GM12878 (cell line): ENCODE measurements around the gene RCOR1. TPM values are rescaled to one million over a fixed set of nuclear protein-coding genes. Genes with fewer than 3 reads are reported as not detected.

Experiments
- ASH2L ChIP-seq: fragments of 300-600, 200-600 bp; sonication (generic); IDR thresholded peaks from 2 replicates; pipeline ENCODE4 v1.6.1; 2017; ENCODE audit warnings: low read depth, mild to moderate bottlenecking, borderline replicate concordance
- ATF2 ChIP-seq: IDR thresholded peaks from 2 replicates; pipeline ENCODE4 v1.6.1; 2012; ENCODE audit warnings: low read length, inconsistent platforms
- ATF3 ChIP-seq: IDR thresholded peaks from 2 replicates; pipeline ENCODE4 v1.6.1; 2011; ENCODE audit warnings: low read depth, mild to moderate bottlenecking, low read length, moderate library complexity, borderline replicate concordance; ENCODE audit errors: extremely low read depth
- BCL11A ChIP-seq: IDR thresholded peaks from 2 replicates; pipeline ENCODE4 v1.6.1; 2011; ENCODE audit warnings: low read depth, low read length
- CBX3 ChIP-seq: fragments of 200-600 bp; sonication (generic); IDR thresholded peaks from 2 replicates; pipeline ENCODE4 v1.6.1; 2016; ENCODE audit warnings: low read depth, borderline replicate concordance
- CHD4 ChIP-seq: fragments of 200-600 bp; sonication (generic); IDR thresholded peaks from 2 replicates; pipeline ENCODE4 v1.6.1; 2016; ENCODE audit warnings: mild to moderate bottlenecking
- CREB1 ChIP-seq: IDR thresholded peaks from 2 replicates; pipeline ENCODE4 v1.6.1; 2012; ENCODE audit warnings: low read depth, mild to moderate bottlenecking, inconsistent platforms
- E2F8 ChIP-seq: fragments of 450-650 bp; IDR thresholded peaks from 2 replicates; pipeline ENCODE4 v1.6.1; 2018; ENCODE audit warnings: mild to moderate bottlenecking, low read depth, moderate library complexity; ENCODE audit not compliant: partially characterized antibody
- EED ChIP-seq: sonication (generic); IDR thresholded peaks from 2 replicates; pipeline ENCODE4 v1.6.1; 2016; ENCODE audit warnings: antibody characterized with exemption, low read depth
- ESRRA ChIP-seq: IDR thresholded peaks from 2 replicates; pipeline ENCODE4 v1.6.1; 2012; ENCODE audit warnings: mild to moderate bottlenecking, low read length, improper control_type of control experiment
- GATAD2B ChIP-seq: fragments of 450-650 bp; conservative IDR thresholded peaks from 2 replicates; pipeline ENCODE4 v1.6.1; 2017; ENCODE audit warnings: low read depth, mild to moderate bottlenecking, moderate library complexity
- HDGF ChIP-seq: fragments of 450-650 bp; IDR thresholded peaks from 2 replicates; pipeline ENCODE4 v1.6.1; 2016; ENCODE audit warnings: antibody characterized with exemption
- KDM1A ChIP-seq: fragments of 200-600 bp; sonication (generic); IDR thresholded peaks from 2 replicates; pipeline ENCODE4 v1.6.1; 2016; ENCODE audit warnings: borderline replicate concordance
- MYC ChIP-seq: IDR thresholded peaks from 2 replicates; pipeline ENCODE4 v1.6.1; 2011; ENCODE audit warnings: mild to moderate bottlenecking, low read length, moderate library complexity, inconsistent platforms; ENCODE audit not compliant: insufficient read depth, insufficient replicate concordance, insufficient read length, severe bottlenecking
- NFYA ChIP-seq: IDR thresholded peaks from 2 replicates; pipeline ENCODE4 v1.6.1; 2011; ENCODE audit warnings: low read depth, mild to moderate bottlenecking, low read length, improper control_type of control experiment, borderline replicate concordance
- NFYB ChIP-seq: IDR thresholded peaks from 2 replicates; pipeline ENCODE4 v1.6.1; 2011; ENCODE audit warnings: low read depth, mild to moderate bottlenecking, low read length, improper control_type of control experiment, moderate library complexity; ENCODE audit not compliant: insufficient read depth
- NR2C2 ChIP-seq: IDR thresholded peaks from 2 replicates; pipeline ENCODE4 v1.6.1; 2011; ENCODE audit warnings: borderline replicate concordance, low read depth; ENCODE audit not compliant: control insufficient read depth, insufficient read length
- PKNOX1 ChIP-seq: fragments of 450-650 bp; IDR thresholded peaks from 2 replicates; pipeline ENCODE4 v1.6.1; 2016; ENCODE audit warnings: mild to moderate bottlenecking
- RAD21 ChIP-seq: IDR thresholded peaks from 2 replicates; pipeline ENCODE4 v1.6.1; 2011; ENCODE audit warnings: mild to moderate bottlenecking, low read depth, low read length, moderate library complexity; ENCODE audit not compliant: insufficient read depth
- RCOR1 ChIP-seq: conservative IDR thresholded peaks from 2 replicates; pipeline ENCODE4 v1.6.1; 2012; ENCODE audit warnings: low read depth, low read length, improper control_type of control experiment
- SIN3A ChIP-seq: IDR thresholded peaks from 2 replicates; pipeline ENCODE4 v1.6.1; 2012; ENCODE audit warnings: low read depth, low read length, improper control_type of control experiment
- SKIL ChIP-seq: fragments of 450-650 bp; IDR thresholded peaks from 2 replicates; pipeline ENCODE4 v1.6.1; 2017; ENCODE audit warnings: mild to moderate bottlenecking, low read depth, inconsistent platforms; ENCODE audit not compliant: poor library complexity, severe bottlenecking
- TCF3 ChIP-seq: IDR thresholded peaks from 2 replicates; pipeline ENCODE4 v1.6.1; 2012; ENCODE audit warnings: low read depth, mild to moderate bottlenecking, low read length, borderline replicate concordance; ENCODE audit not compliant: insufficient read depth
- YY1 ChIP-seq: IDR thresholded peaks from 2 replicates; pipeline ENCODE4 v1.6.1; 2011; ENCODE audit warnings: low read depth, mild to moderate bottlenecking, low read length
- polyA plus RNA-seq, 11 experiments: library from polyadenylated mRNA; depleted of rRNA in 4 of 11; unstranded in 6 of 11; stranded (reverse) in 5 of 11; fragments of >200 nt; fragmentation: Nextera tagmentation in 4 of 11; fragmentation: Illumina TruSeq in 1 of 11; extraction: Ambion mirVana in 4 of 11; extraction: Trizol in 1 of 11; gene quantifications; 1 replicate in 1 of 11; 2 replicates in 10 of 11; pipeline versions ENCODE4 v1.2.1 to v1.2.3, GENCODE V29; 2011 to 2016; ENCODE audit warnings: inconsistent platforms in 2 of 11, missing spikeins in 2 of 11, low read depth in 1 of 11
- total RNA-seq, 4 experiments: library from RNA; depleted of rRNA in 3 of 4; stranded (reverse); fragments of >200 nt in 3 of 4; fragmentation: Illumina TruSeq in 1 of 4; extraction: Trizol in 1 of 4; gene quantifications; 2 replicates each; pipeline versions ENCODE4 v1.2.1 to v1.2.3, GENCODE V29; 2013 to 2021

RCOR1 gene
- total and polyA plus RNA-seq, 10 of the 15 experiments (the other 5 are each of a cell fraction or from before 2014, with no cell fraction given), result 1.6 to 12.2 (median 4.4) TPM

- peak; percentile 88; the same call in 1 of the 2 replicates for TF ChIP-seq RCOR1
- peak; percentile 96 for TF ChIP-seq EED
- TF ChIP-seq BCL11A, result no peak; the same call in 1 of the 2 replicates
- no peak for TF ChIP-seq HDGF
- TF ChIP-seq MYC, result no peak
- TF ChIP-seq PKNOX1, result peak; percentile 35; the same call in 1 of the 2 replicates
- TF ChIP-seq ASH2L, result no peak
- no peak for TF ChIP-seq ESRRA
- no peak; the same call in 1 of the 2 replicates for TF ChIP-seq TCF3
- TF ChIP-seq SIN3A, result no peak
- no peak for TF ChIP-seq KDM1A
- TF ChIP-seq E2F8, result no peak
- no peak for TF ChIP-seq NFYA
- no peak for TF ChIP-seq NR2C2
- TF ChIP-seq YY1, result no peak
- no peak for TF ChIP-seq CHD4
- TF ChIP-seq CREB1, result peak; percentile 55
- TF ChIP-seq RAD21, result no peak
- TF ChIP-seq ATF3, result no peak
- peak; percentile 73 for TF ChIP-seq GATAD2B
- TF ChIP-seq CBX3, result no peak
- TF ChIP-seq NFYB, result no peak
- peak; percentile 86 for TF ChIP-seq ATF2
- TF ChIP-seq SKIL, result peak; percentile 84
Measured at GRCh38 chr14:102764220-102764671, 171.8 kb downstream of the RCOR1 start (continued).
